GM12878 (cell line): ENCODE results near the gene CATSPER1. TPM values are rescaled to one million over a fixed set of nuclear protein-coding genes. Genes with fewer than 3 reads are reported as not detected.

Experiments used
- ATAC-seq: fragments of 200-7000 bp; cut with Tn5 transposase; 3 replicates; pipeline ENCODE4 v1.9.1; 2020; ENCODE audit warnings: mild to moderate bottlenecking, moderate library complexity
- BruUV-seq: library from RNA; stranded (reverse); fragments of 400-500 nt; replicated peaks from 2 replicates; lab custom pipeline; 2021; lab: Mats Ljungman, UMichigan
- CTCF ChIA-PET: fragments of 300-600 bp; sonication (Branson Sonifier 250); formaldehyde crosslinking; extraction: SDS; loops from one replicate; lab custom pipeline; 2021; ENCODE audit warnings: inconsistent platforms; lab: Yijun Ruan, JAX
- POLR2A ChIA-PET: fragments of 350-600 bp; formaldehyde crosslinking; extraction: SDS; loops from one replicate; lab custom pipeline; 2021; ENCODE audit warnings: inconsistent platforms; lab: Charles Lee
- RAD21 ChIA-PET: fragments of 300-600 bp; sonication (Branson Sonifier 250); formaldehyde crosslinking; loops from one replicate; lab custom pipeline; 2023; ENCODE audit warnings: antibody characterized with exemption; ENCODE audit not compliant: unreplicated experiment; lab: Charles Lee
- SMC1A ChIA-PET: fragments of 300-600 bp; sonication (Branson Sonifier 250); formaldehyde crosslinking; loops from one replicate; lab custom pipeline; 2023; ENCODE audit not compliant: unreplicated experiment, uncharacterized antibody; lab: Charles Lee
- DNase-seq: peaks from one replicate; pipeline ENCODE4 v3.0.0-alpha.2; 2011; ENCODE audit warnings: low read depth, low spot score
- FAIRE-seq: peaks from 3 replicates; lab custom pipeline; 2011; peaks lifted over from hg19 to GRCh38; lab: Jason Lieb, UNC
- H2AFZ ChIP-seq: 2 replicates; pipeline ENCODE4 v1.6.0; 2011; ENCODE audit warnings: low read depth, low read length, control low read depth; ENCODE audit not compliant: control insufficient read depth
- H3K27ac ChIP-seq: 2 replicates; pipeline ENCODE4 v1.5.1; 2011; ENCODE audit warnings: control low read depth; ENCODE audit not compliant: control insufficient read depth, insufficient read depth
- H3K27me3 ChIP-seq, 2 experiments: replicated peaks in 1 of 2; 2 replicates each; pipeline versions ENCODE4 v1.6.0 to v1.6.1; 2011; ENCODE audit warnings: low read length in 1 of 2; ENCODE audit not compliant: control insufficient read depth in 2 of 2, insufficient read depth in 2 of 2
- H3K36me3 ChIP-seq, 2 experiments: 2 replicates each; pipeline ENCODE4 v1.5.1; 2011; ENCODE audit warnings: low read length in 1 of 2; ENCODE audit not compliant: control insufficient read depth in 2 of 2, insufficient read depth in 2 of 2
- H3K4me1 ChIP-seq: 2 replicates; pipeline ENCODE4 v1.6.1; 2011; ENCODE audit warnings: mild to moderate bottlenecking, low read length, moderate library complexity, mixed read lengths; ENCODE audit not compliant: control insufficient read depth, insufficient read depth
- H3K4me2 ChIP-seq: 2 replicates; pipeline ENCODE4 v1.6.0; 2011; ENCODE audit warnings: control low read depth; ENCODE audit not compliant: control insufficient read depth, insufficient read depth
- H3K4me3 ChIP-seq: fragments of 200-600 bp; sonication (generic); 2 replicates; pipeline ENCODE4 v1.5.1; 2016
- H3K79me2 ChIP-seq: 2 replicates; pipeline ENCODE4 v1.6.0; 2011; ENCODE audit warnings: low read length; ENCODE audit not compliant: control insufficient read depth, insufficient read depth
- H3K9ac ChIP-seq: 2 replicates; pipeline ENCODE4 v1.8.0; 2011; ENCODE audit warnings: low read length, control low read depth, mixed read lengths; ENCODE audit not compliant: control insufficient read depth, insufficient read depth
- H3K9me3 ChIP-seq: replicated peaks from 3 replicates; pipeline ENCODE4 v1.5.1; 2011; ENCODE audit warnings: mild to moderate bottlenecking, low read length; ENCODE audit not compliant: control insufficient read depth, insufficient read depth
- H4K20me1 ChIP-seq: 2 replicates; pipeline ENCODE4 v1.6.0; 2011; ENCODE audit not compliant: control insufficient read depth, insufficient read depth
- CBX5 ChIP-seq: sonication (generic); IDR thresholded peaks from 2 replicates; pipeline ENCODE4 v1.6.1; 2016; ENCODE audit warnings: low read depth, moderate library complexity, mild to moderate bottlenecking, inconsistent platforms
- DPF2 ChIP-seq: fragments of 450-650 bp; IDR thresholded peaks from 2 replicates; pipeline ENCODE4 v1.6.1; 2017; ENCODE audit warnings: mild to moderate bottlenecking
- MEF2B ChIP-seq: fragments of 450-650 bp; IDR thresholded peaks from 2 replicates; pipeline ENCODE4 v1.6.1; 2018; ENCODE audit warnings: mild to moderate bottlenecking, moderate library complexity; ENCODE audit not compliant: partially characterized antibody, poor library complexity, severe bottlenecking
- MYB ChIP-seq: fragments of 150-350 bp; IDR thresholded peaks from 2 replicates; pipeline ENCODE4 v1.6.1; 2014; ENCODE audit warnings: mild to moderate bottlenecking, low read depth, low read length, borderline replicate concordance
- POLR2A ChIP-seq: IDR thresholded peaks from 2 replicates; pipeline ENCODE4 v1.6.1; 2011; ENCODE audit warnings: low read depth, mild to moderate bottlenecking, low read length
- RCOR1 ChIP-seq: conservative IDR thresholded peaks from 2 replicates; pipeline ENCODE4 v1.6.1; 2012; ENCODE audit warnings: low read depth, low read length, improper control_type of control experiment
- ZZZ3 ChIP-seq: IDR thresholded peaks from 2 replicates; pipeline ENCODE4 v1.6.1; 2011; ENCODE audit warnings: low read depth; ENCODE audit not compliant: control insufficient read depth, insufficient read length
- WGBS: methylation state at CpG from one replicate; pipeline ENCODE4 v1.1.6; 2016; ENCODE audit warnings: low lambda C conversion rate; ENCODE audit not compliant: insufficient replicate concordance, insufficient coverage; ENCODE audit errors: missing lambda C conversion rate; 5-methylcytosine and 5-hydroxymethylcytosine counted together
- in situ Hi-C: fragments of 300-500 bp; cut with MboI; formaldehyde crosslinking; loops from 9 replicates; pipeline ENCODE4 v1.14.3; 2018; ENCODE audit warnings: mixed read lengths
- intact Hi-C: fragments of 100-400 bp; cut with micrococcal nuclease; formaldehyde crosslinking; loops from one replicate; pipeline ENCODE4 v1.14.2; 2022; ENCODE audit not compliant: unreplicated experiment
- polyA plus RNA-seq, 11 experiments: library from polyadenylated mRNA; depleted of rRNA in 4 of 11; unstranded in 6 of 11; stranded (reverse) in 5 of 11; fragments of >200 nt; fragmentation: Nextera tagmentation in 4 of 11; fragmentation: Illumina TruSeq in 1 of 11; extraction: Ambion mirVana in 4 of 11; extraction: Trizol in 1 of 11; gene quantifications; 1 replicate in 1 of 11; 2 replicates in 10 of 11; pipeline versions ENCODE4 v1.2.1 to v1.2.3, GENCODE V29; 2011 to 2016; ENCODE audit warnings: inconsistent platforms in 2 of 11, missing spikeins in 2 of 11, low read depth in 1 of 11
- total RNA-seq, 4 experiments: library from RNA; depleted of rRNA in 3 of 4; stranded (reverse); fragments of >200 nt in 3 of 4; fragmentation: Illumina TruSeq in 1 of 4; extraction: Trizol in 1 of 4; gene quantifications; 2 replicates each; pipeline versions ENCODE4 v1.2.1 to v1.2.3, GENCODE V29; 2013 to 2021

CATSPER1 gene
- total and polyA plus RNA-seq, 10 of the 15 experiments (the other 5 are each of a cell fraction or from before 2014, with no cell fraction given): 0.02 to 0.05 TPM; not detected in 8

DNA sequence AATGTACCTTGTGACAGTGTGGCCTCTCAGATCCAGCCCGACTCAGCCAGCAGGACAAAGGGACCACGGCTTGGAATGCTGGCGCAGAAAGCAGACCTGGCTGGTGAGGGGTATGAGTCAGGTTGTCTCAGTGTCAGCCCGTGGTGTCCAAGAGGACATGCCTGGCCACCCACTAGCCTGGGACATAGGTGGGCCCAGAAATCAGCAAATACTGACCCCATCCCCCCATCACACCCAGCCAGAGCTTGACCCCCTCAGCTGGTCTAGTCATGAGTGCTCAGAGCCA lies 19.4 kb downstream of the CATSPER1 start:
- no peaks in the 10 kb centered on the region for H4K20me1 ChIP-seq
- peaks cover 8% of the 10 kb centered on the region for H3K4me1 ChIP-seq
- ATAC-seq (no peak), FAIRE-seq (no peak), DNase-seq (no peak)
- WGBS: 74% methylated on average over 4 of the region's 4 CpGs
- POLR2A ChIA-PET: no interaction called here
- CTCF ChIA-PET: interaction anchor here (0.9 kb wide), 1 partner anchor 133 kb away, joined by 3 read pairs; no protein-coding TSS in a partner anchor
- no peak overlapping the region for H3K4me2 ChIP-seq
- SMC1A ChIA-PET: no interaction called here
- in situ Hi-C loops (no loop called here), intact Hi-C loops (no loop called here)
- no peak overlapping the region for H2AFZ ChIP-seq
- TF ChIP-seq CBX5: no peak
- no peak for TF ChIP-seq RCOR1
- TF ChIP-seq DPF2: no peak
- no peak for TF ChIP-seq ZZZ3
- no peak for TF ChIP-seq MEF2B
- no peak overlapping the region for H3K27ac ChIP-seq
- no peaks in the 10 kb centered on the region for H3K9me3 ChIP-seq
- H3K9ac ChIP-seq: no peak overlapping the region
- BruUV-seq: no TSS peak
- peaks cover 2 to 4% of the 10 kb centered on the region in 2 experiments; a peak in 1 of 4 replicates for H3K36me3 ChIP-seq
- RAD21 ChIA-PET: no interaction called here
- peaks cover 15% of the 10 kb centered on the region for H3K79me2 ChIP-seq
- peaks cover 3 to 4% of the 10 kb centered on the region in 2 experiments; a peak in 2 of 4 replicates for H3K27me3 ChIP-seq
- H3K4me3 ChIP-seq: no peak overlapping the region

DNA sequence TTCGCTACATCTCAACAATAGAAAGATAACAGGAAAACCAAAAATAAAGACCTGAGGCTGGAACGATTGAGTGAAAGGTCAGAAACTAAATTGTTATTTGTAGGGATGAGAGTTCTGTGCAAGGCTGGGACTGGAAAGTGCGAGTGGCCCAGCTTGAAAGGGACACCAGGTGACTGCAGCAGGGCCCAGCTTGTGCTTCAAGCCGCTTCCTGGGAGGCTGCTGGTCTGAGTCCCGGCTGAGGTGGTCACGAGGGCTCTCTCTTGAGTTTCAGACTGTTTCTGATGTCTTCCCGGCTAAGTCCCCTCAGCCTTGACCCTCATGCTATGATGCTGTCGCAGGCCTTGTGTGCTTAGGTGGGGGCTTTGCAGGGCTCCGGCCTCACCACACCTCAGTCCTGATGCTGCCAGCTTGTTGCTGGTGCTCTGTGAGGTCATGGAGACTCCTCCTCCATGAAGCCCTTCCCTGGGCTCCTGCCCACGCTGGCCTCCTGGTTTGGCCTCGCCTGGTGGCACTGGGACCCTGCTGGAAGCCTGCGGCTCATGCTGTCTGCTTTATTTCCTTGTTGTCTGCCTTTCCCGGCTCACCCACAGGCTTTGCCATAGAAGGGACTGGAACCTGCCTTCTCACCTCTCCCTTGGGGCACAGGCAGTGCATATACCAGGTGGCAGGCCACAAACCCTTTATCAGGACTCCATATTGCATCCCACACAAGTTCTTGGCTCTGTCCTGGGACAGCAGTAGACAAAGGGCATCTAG lies 20.0 kb downstream of the CATSPER1 start:
- WGBS: 84% methylated on average over 13 of the region's 13 CpGs
- FAIRE-seq: no peak
- H3K27ac ChIP-seq: no peak overlapping the region
- ChIA-PET RAD21 (no interaction called here), CTCF (no interaction called here), SMC1A (no interaction called here), POLR2A (no interaction called here)
- in situ Hi-C loops: no loop called here
- no peak for TF ChIP-seq MYB
- TF ChIP-seq POLR2A: peak; percentile 9; the same call in 1 of the 2 replicates
- no peak for DNase-seq
- H3K4me3 ChIP-seq: no peak overlapping the region
- BruUV-seq: no TSS peak
- no peak overlapping the region for H3K9ac ChIP-seq
- H3K4me1 ChIP-seq: peaks cover 8% of the 10 kb centered on the region
- H2AFZ ChIP-seq: no peak overlapping the region
- H3K27me3 ChIP-seq: peaks cover 0 to 1% of the 10 kb centered on the region in 2 experiments; a peak in 1 of 4 replicates
- peaks cover 2 to 4% of the 10 kb centered on the region in 2 experiments; a peak in 1 of 4 replicates for H3K36me3 ChIP-seq
- no peaks in the 10 kb centered on the region for H4K20me1 ChIP-seq
- intact Hi-C loops: no loop called here
- H3K4me2 ChIP-seq: no peak overlapping the region
- no peak for ATAC-seq
- no peaks in the 10 kb centered on the region for H3K9me3 ChIP-seq
- peaks cover 20% of the 10 kb centered on the region for H3K79me2 ChIP-seq
